GM21526 (cell line): Measurements from ENCODE around the gene HOXA11.

Source experiments
- ATAC-seq: cut with Tn5 transposase; IDR thresholded peaks from one replicate; pipeline ENCODE4 v1.9.1; 2021; ENCODE audit warnings: moderate library complexity; ENCODE audit not compliant: unreplicated experiment, low FRiP score

Gene HOXA11

GRCh38 chr7:27138472-27138871 is 46.6 kb downstream of the HOXA11 start:
- no peak for ATAC-seq

DNA sequence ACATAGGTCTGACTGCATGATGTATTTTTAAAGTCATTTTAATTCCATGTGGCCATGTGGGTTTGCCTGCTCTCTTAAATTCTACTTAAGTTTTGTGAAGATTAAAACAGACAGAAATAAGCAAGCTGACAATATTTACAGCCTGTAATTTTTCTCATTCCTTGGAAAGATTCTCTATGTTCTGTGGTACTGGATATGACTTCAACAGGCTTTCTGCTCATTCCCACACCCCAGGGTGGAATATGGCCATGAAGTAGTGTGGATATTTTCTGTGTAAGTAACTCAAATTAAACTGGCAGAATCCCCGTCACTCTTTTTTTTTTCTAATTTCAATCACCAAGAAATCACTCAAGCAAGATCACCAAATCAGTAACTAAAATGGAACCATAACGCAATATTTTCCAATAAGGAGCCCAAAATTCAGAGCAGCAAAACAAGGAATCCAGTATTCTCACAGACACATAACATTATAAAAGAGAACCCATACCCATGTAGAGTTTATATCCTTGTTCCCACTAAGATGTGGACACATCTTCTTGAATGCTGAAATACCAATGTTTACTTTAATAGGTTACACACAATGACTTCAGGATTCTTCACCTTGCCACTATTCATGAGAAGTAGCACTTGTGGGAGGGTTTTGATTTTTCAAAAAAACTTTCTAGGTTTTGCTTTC is 47.3 kb downstream of the HOXA11 start:
- no peak for ATAC-seq

DNA sequence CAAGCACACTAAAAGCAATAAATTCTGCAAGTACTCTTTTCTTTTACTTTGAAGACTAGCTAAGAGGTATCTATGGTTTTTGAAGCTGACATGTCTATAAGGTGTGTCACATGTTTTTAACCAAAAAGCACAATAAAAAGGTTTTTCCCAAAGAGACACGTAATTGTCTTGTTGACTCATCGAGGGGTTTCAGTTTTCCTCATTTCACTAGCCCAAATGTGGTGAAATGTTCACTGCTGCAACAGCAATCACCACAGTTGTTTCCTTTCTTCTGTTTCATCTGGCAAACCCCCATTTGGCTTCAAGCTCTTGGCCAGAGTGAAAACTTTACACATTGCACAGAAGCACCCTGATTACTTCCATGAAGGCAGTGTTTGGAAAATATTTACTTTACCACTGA is 50.6 kb downstream of the HOXA11 start:
- ATAC-seq: no peak

DNA sequence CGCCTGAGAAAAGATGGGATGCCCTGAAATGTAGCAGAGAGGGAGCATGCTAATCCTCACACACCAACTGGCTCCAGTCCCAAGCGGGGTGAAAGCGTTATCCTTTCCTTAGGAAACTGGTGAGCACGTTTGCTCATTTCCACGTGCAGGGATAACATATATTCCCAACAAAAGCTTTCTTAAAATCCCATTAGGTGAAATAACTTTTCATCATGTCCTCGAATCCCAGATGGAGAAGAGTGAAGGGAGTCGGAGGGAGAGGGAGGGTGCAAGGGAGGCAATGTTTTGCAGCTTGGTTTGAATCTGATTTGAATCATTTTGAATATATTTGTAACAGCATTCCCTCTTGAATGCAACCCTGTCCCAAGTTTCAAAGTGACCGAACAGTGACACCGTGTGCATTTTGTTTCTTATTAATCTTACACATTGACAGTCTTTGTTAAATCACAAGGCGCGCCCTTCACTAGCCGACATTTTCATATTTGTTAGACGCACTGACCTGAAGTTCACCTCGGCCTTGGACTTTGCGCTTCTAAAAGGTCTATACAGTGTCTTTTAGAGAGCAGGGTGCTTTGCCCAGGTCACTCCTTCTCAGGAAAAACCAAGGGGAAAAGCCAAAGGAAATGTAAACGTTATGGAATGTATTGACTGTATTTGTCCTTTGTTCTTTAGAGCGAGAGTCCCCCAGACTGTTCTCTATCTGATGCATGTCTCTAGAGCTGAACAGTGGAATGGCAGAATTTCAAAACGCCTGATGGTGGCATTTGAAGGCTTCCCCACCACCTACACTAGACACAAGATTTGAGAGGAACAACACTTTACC is 51.4 kb downstream of the HOXA11 start:
- no peak for ATAC-seq

DNA sequence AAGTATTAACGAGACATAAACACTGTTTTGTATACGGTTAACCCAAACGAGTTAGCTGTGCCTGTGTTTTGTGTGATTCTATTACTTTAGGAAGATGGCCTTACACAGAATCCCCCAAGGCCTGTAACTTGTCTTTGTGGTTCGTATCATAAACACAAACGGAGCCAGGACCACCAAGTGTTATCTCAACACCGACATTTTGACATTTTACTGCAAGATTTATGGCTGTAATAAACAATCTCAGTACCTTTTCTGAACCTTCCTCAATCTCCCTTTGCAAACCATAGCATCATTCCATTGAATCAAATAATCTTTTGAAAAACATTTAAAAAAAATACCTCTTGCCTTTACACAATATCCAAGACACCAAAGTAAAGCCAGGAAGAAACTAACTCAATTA is 52.1 kb downstream of the HOXA11 start:
- ATAC-seq: no peak

DNA sequence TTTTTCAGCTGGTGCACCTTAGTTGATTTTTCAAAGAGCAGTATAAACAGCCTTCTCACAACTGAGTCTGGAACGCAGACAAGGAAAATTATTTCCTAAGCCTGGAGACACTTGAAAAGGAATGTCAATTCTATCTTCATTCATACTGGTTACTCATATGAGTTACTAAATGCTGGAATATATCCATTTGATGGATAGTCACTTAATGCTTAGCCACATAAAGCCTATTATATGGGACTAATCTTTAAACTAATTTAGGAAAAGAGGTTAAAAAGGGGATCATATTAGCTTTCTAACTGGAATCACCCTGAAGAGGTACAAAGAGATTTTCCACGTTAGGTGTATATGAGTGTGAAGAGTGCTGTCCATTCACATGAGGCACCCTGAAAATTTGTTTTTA is 52.8 kb downstream of the HOXA11 start:
- no peak for ATAC-seq

GRCh38 chr7:27131390-27131819 is 53.6 kb downstream of the HOXA11 start:
- ATAC-seq: no peak
